ENCODE data around the gene ISOC2.
A peak's percentile ranks its signal among the peaks of the same experiment; 100 is the strongest.

Gene ISOC2

DNA sequence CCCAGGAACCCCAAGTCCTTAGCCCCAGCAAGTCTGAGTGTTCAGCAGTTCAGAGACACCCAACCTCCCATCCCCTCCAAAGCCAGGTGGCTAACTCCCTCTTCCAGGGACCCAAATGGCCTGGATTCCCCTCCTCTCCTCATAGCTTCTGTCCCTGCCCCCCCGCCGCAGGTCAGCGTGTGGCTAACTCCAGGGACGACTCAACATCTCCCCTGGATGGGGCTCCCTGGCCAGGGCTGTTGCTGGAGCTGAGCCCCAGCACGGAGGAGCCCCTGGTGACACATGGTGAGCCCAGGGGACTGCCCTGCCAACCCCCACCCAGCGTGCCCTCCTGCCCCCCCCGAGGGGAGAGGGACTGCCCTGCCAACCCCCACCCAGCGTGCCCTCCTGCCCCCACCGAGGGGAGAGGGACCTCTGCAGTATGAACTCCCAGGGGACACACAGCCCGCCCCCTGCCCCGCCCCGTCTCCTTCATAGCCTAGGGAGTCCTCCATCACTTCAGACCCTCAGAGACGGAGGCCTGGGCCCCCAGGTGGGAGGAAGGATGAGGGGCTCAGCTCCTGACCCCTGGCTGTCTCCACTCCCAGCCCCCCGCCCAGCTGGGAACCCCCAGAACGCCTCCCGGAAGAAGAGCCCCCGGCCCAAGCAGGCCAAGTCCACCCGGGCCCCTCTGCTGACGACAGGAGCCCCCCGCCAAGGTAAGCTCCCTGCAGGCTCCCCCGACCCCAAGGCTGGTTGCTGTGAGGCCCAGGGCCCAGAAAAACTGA, 28.5 kb upstream of the ISOC2 start:
- no peak for DNase-seq

DNA sequence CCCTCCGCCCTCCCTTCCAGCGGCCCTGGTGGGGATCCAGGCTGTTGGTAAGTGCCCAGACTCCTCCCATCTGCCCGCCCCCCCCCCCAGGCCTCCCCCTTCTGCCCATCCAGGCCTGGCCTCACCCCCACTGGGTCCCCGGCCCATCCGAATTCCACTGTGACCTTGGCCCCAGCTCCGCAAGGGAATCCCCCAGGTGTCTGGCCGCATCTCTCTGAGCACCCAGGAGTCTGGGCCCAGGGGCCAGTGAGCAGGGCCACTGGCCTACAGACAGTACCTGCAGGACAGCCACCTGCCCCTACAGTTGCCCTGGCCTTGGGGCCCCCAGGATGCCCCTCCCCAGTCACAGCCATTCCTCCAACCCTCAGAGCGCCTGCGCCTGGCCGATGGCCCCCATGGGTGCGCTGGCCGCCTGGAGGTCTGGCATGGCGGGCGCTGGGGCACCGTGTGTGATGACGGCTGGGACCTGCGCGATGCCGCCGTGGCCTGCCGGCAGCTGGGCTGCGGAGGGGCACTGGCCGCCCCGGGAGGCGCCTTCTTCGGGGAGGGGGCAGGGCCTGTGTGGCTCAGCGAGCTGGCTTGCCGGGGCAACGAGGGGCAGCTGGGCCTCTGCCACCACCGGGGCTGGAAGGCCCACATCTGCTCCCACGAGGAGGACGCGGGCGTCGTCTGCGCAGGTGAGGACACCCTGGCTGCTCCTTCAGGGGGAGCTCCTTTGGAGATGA, 27.7 kb upstream of the ISOC2 start:
- DNase-seq, result no peak

DNA sequence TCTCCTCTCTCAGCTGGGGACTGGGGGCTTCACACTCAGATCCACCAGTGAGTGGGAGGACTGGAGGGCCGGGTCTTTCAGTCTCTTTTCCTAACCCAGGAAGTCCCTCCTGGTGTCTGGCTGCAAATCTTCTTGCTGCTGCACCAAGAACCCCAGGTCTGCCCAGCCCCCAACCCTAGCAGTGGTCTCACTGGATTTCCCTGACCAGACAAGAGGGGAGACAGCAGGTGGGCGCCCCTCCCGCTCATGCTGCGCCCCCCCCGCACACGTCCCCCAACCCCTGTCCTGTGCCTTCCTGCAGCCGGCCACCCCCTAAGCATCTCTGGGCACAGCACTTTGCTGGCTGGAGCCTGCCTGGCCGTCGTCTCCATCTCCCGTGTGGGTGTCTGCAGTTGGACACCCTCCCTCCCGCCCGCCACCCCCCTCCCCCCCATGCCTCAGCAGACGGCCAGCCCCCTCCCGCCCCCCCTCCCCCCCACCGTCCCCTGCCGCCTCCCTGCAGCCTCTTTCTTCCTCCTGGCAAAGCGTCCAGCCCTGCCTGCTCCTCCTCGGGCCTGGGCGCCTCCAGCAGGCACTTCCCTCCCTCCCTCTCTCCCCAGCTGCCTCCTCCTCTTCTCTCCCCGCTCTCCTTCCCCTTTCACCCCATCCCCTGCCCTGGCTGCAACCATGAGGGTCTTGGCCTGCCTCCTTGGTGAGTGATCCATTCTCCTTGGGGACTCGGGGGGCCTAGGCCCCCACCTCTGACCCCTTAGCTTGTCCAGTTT, 26.7 kb upstream of the ISOC2 start, which contains the start of gene SSC5D:
TSS of gene SSC5D (plus strand) at position 513 of the 764 bp plus-strand sequence. CDS start at position 667, 154 bp downstream.
- no peak for DNase-seq

DNA sequence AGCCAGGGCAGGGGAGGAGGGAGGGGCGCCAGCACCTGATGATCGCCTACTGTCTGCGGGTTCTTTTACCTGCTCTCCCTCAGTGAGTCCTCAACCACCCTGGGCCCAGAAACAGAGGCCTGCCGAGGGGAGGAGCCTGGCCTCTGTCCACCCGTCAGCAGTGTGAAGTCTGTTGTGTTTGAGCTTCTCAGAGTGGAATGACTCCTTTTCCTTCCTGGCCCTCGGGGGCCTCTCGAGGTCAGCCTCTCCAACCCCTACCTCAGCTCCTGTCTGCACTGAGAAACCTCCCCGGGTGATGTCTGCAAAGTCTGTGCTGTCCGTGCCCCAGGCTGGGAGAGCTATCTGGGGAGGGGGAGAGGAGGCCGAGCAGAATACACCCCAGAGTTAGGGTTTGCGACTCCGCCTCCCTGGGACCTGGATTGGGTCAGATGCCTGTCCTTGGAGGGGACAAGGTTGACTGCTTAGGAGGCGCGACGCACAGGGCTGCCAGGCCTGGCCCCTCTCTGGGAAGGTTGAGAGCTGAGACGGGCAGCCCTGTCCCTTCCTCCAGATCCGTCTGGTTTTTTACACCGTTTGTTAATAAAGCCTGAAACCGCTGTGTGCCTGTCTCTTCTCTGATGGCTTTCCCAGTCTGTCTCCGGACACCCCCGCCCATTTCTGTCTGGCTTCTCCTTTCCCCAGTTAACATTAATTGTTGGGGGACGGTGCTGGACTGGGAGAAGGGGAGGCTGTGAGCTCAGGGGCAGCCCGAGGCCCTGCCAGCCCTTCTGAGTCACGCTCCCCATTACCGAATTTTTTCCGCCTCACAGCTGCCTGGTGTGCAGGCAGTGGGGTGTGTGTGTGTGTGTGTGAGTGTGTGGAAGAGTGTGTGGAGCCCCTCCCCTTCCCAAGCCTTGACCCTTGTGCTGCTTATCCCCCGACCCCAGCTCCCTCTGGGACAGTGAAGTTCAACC, 25.8 kb upstream of the ISOC2 start:
- peak; percentile 75 for DNase-seq

DNA sequence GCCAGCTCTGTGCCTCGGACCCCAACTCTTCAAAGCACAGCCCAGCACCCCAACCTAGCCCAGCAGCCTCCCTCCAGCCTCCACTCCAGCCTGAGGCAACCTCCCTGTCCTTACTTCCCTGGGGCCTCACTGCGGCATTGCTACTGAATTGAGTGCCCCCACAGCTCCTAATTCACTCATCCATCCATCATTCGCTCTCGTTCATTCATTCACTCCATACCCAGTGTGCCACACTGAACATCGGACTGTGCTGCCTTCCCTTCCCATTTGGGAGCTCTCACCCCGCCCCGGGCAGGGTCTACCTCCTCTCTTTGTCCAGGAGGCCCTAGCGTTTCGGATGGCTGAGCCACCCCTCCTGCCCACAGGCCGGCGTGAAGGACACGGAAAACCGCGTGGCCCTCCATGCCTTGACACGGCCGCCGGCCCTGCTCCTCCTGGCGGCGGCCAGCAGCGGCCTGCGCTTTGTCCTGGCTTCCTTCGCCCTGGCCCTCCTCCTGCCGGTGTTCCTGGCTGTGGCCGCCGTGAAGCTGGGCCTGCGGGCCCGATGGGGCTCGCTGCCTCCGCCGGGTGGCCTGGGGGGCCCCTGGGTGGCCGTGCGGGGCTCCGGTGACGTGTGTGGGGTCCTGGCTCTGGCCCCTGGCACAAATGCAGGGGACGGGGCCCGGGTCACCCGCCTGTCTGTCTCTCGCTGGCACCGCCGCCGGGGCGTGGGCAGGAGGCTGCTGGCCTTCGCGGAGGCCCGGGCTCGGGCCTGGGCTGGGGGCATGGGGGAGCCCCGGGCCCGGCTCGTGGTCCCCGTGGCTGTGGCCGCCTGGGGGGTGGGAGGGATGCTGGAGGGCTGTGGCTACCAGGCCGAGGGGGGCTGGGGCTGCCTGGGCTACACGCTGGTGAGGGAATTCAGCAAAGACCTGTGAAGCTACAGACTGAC, 24.9 kb upstream of the ISOC2 start:
- no peak for DNase-seq

GRCh38 chr19:55485439-55486011, 24.1 kb upstream of the ISOC2 start:
- no peak for DNase-seq

GRCh38 chr19:55484593-55485438, 23.4 kb upstream of the ISOC2 start, which contains the start of gene NAT14:
Gene NAT14 (plus strand): TSS chr19:55485188. CDS start chr19:55485709, 521 bp downstream.
- peak; percentile 82 for DNase-seq

DNA sequence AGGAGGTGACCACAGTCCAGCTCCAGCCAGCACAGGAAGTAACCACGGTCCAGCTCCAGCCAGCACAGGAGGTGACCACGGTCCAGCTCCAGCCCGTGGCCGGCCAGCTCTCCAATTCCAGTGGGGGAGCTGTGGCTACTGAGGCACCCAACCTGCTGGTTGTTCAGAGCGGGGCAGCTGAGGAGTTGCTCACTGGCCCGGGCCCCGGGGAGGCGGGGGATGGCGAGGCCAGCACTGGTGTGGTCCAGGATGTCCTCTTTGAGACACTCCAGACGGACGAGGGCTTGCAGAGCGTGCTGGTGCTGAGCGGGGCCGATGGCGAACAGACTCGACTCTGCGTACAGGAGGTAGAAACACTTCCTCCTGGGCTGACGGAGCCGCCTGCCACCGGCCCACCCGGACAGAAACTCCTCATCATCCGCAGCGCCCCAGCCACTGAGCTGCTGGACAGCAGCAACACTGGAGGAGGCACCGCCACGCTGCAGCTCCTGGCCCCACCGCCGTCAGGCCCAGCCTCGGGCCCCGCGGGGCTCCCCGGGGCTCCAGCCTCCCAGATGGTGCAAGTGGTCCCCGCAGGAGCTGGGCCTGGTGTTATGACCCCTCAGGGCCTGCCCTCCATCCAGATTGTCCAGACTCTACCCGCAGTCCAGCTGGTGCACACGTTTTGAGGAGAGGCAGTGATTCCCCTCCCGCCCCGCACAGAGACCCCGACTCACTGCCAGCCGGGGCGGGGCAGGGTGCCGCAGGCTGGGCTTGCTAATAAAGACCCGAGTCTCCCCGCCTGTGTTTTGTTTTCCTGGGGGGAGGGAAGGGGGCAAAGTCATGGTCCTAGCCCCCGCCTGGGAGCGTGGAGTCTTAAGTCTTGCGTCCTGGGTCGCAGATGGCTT, 22.5 kb upstream of the ISOC2 start:
- DNase-seq, result no peak

DNA sequence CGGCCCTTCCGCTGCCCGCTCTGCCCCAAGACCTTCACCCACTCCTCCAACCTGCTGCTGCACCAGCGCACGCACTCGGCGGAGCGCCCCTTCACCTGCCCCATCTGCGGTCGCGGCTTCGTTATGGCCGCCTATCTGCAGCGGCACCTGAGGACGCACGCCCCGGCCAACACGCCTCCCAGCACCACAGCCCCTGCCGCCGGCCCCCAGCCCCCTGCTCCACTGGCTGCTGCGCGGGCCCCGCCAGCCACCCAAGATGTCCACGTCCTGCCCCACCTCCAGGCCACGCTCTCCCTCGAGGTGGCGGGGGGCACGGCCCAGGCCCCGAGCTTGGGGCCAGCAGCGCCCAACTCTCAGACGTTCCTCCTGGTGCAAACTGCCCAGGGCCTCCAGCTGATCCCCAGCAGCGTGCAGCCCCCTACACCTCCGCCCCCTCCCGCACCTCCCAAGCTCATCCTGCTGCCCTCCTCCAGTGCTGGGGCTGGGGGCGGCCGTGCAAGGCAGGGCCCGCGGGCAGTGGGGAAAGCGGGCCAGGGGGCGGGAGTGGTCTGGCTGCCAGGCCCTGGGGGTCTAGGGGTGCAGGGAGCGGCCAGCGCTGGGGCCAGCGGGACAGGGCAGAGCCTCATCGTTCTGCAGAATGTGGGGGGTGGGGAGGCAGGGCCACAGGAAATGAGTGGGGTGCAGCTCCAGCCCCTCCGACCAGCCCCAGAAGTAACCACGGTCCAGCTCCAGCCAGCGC, 21.7 kb upstream of the ISOC2 start:
- no peak for DNase-seq

GRCh38 chr19:55482156-55482961, 20.9 kb upstream of the ISOC2 start:
- no peak for DNase-seq

- DNase-seq, result no peak
These were observed 20.3 kb upstream of the ISOC2 start for GRCh38 chr19:55481794-55482155.

DNA sequence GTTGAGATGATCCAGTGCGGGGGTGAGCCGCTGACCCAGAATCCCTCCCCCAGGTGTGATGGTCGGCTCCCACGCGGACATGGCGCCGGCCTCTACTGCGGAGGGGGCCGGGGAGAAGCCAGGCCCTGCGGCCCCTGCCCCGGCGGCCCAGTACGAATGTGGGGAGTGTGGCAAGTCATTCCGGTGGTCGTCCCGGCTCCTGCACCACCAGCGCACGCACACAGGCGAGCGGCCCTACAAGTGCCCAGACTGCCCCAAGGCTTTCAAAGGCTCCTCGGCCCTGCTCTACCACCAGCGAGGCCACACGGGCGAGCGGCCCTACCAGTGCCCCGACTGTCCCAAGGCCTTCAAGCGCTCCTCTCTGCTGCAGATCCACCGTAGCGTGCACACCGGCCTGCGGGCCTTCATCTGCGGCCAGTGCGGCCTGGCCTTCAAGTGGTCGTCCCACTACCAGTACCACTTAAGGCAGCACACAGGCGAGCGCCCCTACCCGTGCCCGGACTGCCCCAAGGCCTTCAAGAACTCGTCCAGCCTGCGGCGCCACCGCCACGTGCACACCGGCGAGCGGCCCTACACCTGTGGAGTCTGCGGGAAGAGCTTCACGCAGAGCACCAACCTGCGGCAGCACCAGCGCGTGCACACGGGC, 19.8 kb upstream of the ISOC2 start:
- no peak for DNase-seq

GRCh38 chr19:55479451-55480230, 18.2 kb upstream of the ISOC2 start:
- DNase-seq, result no peak

DNA sequence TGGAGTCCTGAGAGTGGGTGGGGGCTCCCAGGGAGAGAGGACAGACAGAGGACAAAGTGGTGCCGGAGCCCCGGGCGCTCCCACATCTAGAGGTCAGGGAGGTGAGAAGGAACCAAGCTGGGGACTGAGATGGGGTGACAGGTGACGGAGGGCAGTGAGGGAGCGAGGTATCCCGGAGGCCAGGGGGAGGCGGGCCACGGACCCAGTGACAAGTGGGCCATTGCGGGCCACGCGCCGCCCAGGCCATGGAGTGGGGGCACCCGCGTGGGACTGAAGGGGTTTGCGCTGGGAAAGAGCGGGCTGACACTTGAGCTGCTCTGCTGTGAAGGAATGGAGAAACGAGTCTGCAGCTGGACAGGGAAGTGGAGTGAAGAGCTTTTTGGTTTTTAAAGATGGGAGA, 17.6 kb upstream of the ISOC2 start:
- no peak for DNase-seq

- DNase-seq, result no peak
These were observed 16.9 kb upstream of the ISOC2 start for GRCh38 chr19:55478364-55478763.

GRCh38 chr19:55477905-55478304, 16.5 kb upstream of the ISOC2 start:
- no peak for DNase-seq
